NCI-H2227 (cell line): ENCODE results near the gene TRIP10.
A peak's percentile ranks its signal among the peaks of the same experiment; 100 is the strongest.
"Not testable (repeated sequence)": the region's sequence is repeated elsewhere in the genome, so short reads cannot be mapped to it uniquely, and the experiment has no call there.

ENCODE experiments used
- DNase-seq: peaks from one replicate; lab custom pipeline; 2025; ENCODE audit not compliant: unreplicated experiment; lab: John Stamatoyannopoulos, UW

Gene TRIP10

GRCh38 chr19:6739390-6739882 lies at the start of gene TRIP10:
TRIP10 (plus strand) TSS chr19:6739680; CDS start chr19:6739762, 82 bp downstream.
- DNase-seq = peak; percentile 80

GRCh38 chr19:6690160-6690885 lies 49.2 kb upstream of the TRIP10 start:
- DNase-seq = no peak

- DNase-seq = no peak
These were observed 48.1 kb upstream of the TRIP10 start for GRCh38 chr19:6691342-6691741.

- DNase-seq = no peak
These were observed 47.5 kb upstream of the TRIP10 start for GRCh38 chr19:6692027-6692426.

- DNase-seq = no peak
These were observed 46.4 kb upstream of the TRIP10 start for GRCh38 chr19:6693056-6693471.

- no peak for DNase-seq
These were observed 45.8 kb upstream of the TRIP10 start for GRCh38 chr19:6693681-6694080.

- no peak for DNase-seq
These were observed 45.2 kb upstream of the TRIP10 start for GRCh38 chr19:6694147-6694815.

GRCh38 chr19:6696239-6696820 lies 43.1 kb upstream of the TRIP10 start:
- no peak for DNase-seq

GRCh38 chr19:6697291-6697690 lies 42.2 kb upstream of the TRIP10 start:
- DNase-seq = no peak

GRCh38 chr19:6699935-6700334 lies 39.5 kb upstream of the TRIP10 start:
- no peak for DNase-seq

GRCh38 chr19:6700586-6701316 lies 38.7 kb upstream of the TRIP10 start:
- DNase-seq = no peak

- no peak for DNase-seq
These were observed 33.4 kb upstream of the TRIP10 start for GRCh38 chr19:6705931-6706632.

GRCh38 chr19:6706633-6706958 lies 32.9 kb upstream of the TRIP10 start:
- DNase-seq = no peak

GRCh38 chr19:6707011-6707657 lies 32.3 kb upstream of the TRIP10 start:
- no peak for DNase-seq

GRCh38 chr19:6707658-6708018 lies 31.8 kb upstream of the TRIP10 start:
- no peak for DNase-seq

- no peak for DNase-seq
These were observed 31.1 kb upstream of the TRIP10 start for GRCh38 chr19:6708346-6708745.

- DNase-seq = not testable (repeated sequence)
These were observed 30.6 kb upstream of the TRIP10 start for GRCh38 chr19:6708913-6709312.

GRCh38 chr19:6709549-6709948 lies 29.9 kb upstream of the TRIP10 start:
- DNase-seq = no peak

GRCh38 chr19:6710273-6711077 lies 29.0 kb upstream of the TRIP10 start:
- no peak for DNase-seq

GRCh38 chr19:6711078-6711361 lies 28.5 kb upstream of the TRIP10 start:
- DNase-seq = no peak
